Activated CD8-positive, alpha-beta memory T cell treated with anti-CD3 and anti-CD28 coated beads for 1 hour (primary cell): ENCODE data around the gene LSM7.

Experiments
- DNase-seq, 2 donors: peaks; one replicate each; pipeline ENCODE4 v3.0.0-alpha.2; 2020; ENCODE audit warnings: low read depth in 1 of 2; ENCODE audit errors: extremely low read depth in 1 of 2

The LSM7 gene

GRCh38 chr19:2328401-2329148 lies at the start of gene LSM7, which contains the start of gene SPPL2B:
LSM7 (minus strand) TSS chr19:2328586; CDS start chr19:2328566, 20 bp downstream.
SPPL2B (plus strand) TSS chr19:2328684; CDS start chr19:2328710, 26 bp downstream.
- DNase-seq, result peak; percentile 63 to 91

GRCh38 chr19:2376784-2377519 lies 48.6 kb upstream of the LSM7 start:
- no peak for DNase-seq

GRCh38 chr19:2375353-2376121 lies 47.2 kb upstream of the LSM7 start:
- DNase-seq, result no peak

- no peak for DNase-seq
These were observed 46.4 kb upstream of the LSM7 start for GRCh38 chr19:2374808-2375207.

GRCh38 chr19:2372076-2372612 lies 43.8 kb upstream of the LSM7 start:
- no peak for DNase-seq

GRCh38 chr19:2371656-2372055 lies 43.3 kb upstream of the LSM7 start:
- DNase-seq, result no peak

- no peak for DNase-seq
These were observed 37.0 kb upstream of the LSM7 start for GRCh38 chr19:2365201-2365970.

- DNase-seq, result no peak
These were observed 35.0 kb upstream of the LSM7 start for GRCh38 chr19:2363419-2363818.

GRCh38 chr19:2362970-2363300 lies 34.5 kb upstream of the LSM7 start:
- no peak for DNase-seq

- no peak for DNase-seq
These were observed 33.9 kb upstream of the LSM7 start for GRCh38 chr19:2362046-2362969.

GRCh38 chr19:2361246-2362045 lies 33.1 kb upstream of the LSM7 start:
- no peak for DNase-seq

- DNase-seq, result no peak
These were observed 32.4 kb upstream of the LSM7 start for GRCh38 chr19:2360833-2361232.

GRCh38 chr19:2359992-2360685 lies 31.8 kb upstream of the LSM7 start, which contains the start of gene TMPRSS9:
TMPRSS9 (plus strand) TSS chr19:2360265; CDS start chr19:2389786, 29,521 bp downstream.
- DNase-seq, result no peak

GRCh38 chr19:2358548-2359173 lies 30.3 kb upstream of the LSM7 start:
- no peak for DNase-seq

- DNase-seq, result no peak
These were observed 29.2 kb upstream of the LSM7 start for GRCh38 chr19:2357279-2358206.

GRCh38 chr19:2356036-2356646 lies 27.8 kb upstream of the LSM7 start:
- DNase-seq, result no peak
